HG02642 (cell line): Measurements from ENCODE around the gene SLC22A23.

Experiments used
- ATAC-seq: cut with Tn5 transposase; IDR thresholded peaks from one replicate; pipeline ENCODE4 v1.9.1; 2021; ENCODE audit warnings: mild to moderate bottlenecking; ENCODE audit not compliant: unreplicated experiment, poor library complexity

Gene SLC22A23

DNA sequence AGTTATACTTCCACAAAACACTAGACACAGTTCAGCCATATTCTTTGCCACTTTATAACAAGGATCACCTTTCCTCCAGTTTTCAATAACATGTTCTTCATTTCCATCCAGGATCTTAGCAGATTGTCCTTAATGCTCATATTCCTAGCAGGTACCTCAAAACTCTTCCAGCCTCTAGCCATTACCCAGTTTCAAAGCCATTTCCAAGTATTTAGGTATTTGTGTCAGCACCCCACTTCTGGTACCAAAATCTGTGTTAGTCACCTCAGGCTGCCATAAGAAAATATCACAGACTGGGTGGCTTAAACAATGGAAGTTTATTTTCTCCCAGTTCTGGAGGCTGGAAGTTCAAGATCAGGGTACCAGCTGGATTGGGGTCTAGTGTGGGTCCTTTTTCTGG, 23.2 kb upstream of the SLC22A23 start:
- ATAC-seq = no peak

DNA sequence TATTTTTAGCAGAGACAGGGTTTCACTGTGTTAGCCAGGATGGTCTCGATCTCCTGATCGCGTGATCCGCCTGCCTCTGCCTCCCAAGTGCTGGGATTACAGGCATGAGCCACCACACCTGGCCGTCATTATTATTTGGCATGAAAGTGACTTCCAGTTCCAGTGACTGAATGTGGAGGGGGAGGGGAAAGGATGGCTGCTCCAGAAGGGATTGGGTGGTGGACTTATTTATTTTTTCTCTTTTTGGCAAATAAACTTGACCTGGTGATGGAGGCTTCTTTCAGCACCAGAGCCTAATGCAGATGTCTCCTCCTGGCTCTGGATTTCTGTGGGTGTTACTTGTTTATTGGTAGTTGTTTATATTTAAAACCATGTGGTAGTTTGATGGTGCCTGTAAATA, 16.9 kb upstream of the SLC22A23 start:
- no peak for ATAC-seq

DNA sequence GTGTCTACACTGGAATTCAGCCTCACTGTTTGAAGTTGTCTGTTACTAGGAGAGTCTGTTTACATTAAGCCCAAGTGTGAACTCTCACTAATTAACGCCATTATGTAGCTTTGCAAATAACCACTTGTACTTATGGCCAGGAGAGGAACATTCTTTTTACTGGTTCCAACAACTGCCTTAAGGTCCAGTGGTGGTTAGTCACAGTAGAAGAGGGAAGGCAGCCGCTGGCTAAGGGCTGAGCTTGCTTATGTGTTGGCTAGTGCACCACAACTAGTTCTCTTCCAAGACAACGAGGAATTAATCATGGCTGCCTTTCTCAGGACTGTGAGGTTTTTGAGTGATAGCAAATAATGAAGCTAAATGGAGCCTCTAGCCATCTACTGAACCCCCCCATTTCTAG, 14.9 kb upstream of the SLC22A23 start:
- ATAC-seq = no peak

DNA sequence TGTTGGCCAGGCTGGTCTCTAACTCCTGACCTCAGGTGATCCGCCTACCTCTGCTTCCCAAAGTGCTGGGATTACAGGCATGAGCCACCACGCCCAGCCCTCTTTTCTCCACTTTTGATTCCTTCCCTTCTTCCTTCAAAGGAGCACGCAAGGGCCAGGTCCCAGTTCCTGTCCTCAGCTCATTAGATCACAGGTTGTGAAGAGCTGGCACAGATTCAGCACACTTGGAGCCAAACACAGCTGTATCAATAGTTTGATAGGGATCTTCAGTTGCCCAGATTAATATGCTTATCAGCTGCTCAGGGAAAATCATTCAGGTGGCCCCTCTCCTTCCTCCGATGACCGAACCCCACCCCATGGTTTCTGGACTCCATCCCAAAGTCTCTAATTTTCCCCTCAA, 14.4 kb upstream of the SLC22A23 start:
- ATAC-seq = no peak

DNA sequence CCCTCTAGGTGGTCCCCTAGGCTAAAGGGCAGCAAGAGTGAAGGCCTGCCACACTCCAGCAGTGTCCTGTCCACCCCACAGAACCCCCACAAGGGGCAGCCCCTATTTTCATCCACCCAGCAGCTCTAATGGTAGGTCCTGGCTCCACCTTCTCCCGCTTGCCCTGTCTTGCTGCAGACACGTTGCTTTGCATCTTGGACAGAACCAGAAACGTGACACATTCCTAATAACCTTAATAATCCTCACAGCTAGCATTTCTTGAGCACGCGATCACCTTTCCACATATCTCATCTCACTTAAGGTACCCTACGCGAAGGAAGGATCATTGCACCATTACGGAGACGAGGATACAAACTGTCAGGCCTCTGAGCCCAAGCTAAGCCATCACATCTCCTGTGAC, 11.7 kb upstream of the SLC22A23 start:
- no peak for ATAC-seq

DNA sequence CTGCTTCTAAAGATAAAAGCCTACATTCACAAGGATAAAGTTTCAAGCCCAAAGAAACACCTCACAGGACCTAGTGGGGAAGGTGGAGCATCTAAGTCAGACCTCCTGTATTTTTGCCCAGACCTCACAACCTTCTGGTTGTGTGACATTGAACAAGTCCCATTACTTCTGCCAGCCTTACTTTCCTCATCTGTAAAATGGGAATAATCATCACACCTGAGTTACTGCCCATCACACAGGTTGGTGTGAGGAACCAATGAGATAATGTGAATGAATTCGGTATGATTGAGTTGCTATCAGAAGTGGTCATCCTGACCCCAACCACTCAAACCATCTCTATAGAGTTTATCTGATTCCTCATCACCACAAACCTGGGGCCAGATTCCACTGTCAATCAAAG, 11.1 kb upstream of the SLC22A23 start:
- no peak for ATAC-seq

DNA sequence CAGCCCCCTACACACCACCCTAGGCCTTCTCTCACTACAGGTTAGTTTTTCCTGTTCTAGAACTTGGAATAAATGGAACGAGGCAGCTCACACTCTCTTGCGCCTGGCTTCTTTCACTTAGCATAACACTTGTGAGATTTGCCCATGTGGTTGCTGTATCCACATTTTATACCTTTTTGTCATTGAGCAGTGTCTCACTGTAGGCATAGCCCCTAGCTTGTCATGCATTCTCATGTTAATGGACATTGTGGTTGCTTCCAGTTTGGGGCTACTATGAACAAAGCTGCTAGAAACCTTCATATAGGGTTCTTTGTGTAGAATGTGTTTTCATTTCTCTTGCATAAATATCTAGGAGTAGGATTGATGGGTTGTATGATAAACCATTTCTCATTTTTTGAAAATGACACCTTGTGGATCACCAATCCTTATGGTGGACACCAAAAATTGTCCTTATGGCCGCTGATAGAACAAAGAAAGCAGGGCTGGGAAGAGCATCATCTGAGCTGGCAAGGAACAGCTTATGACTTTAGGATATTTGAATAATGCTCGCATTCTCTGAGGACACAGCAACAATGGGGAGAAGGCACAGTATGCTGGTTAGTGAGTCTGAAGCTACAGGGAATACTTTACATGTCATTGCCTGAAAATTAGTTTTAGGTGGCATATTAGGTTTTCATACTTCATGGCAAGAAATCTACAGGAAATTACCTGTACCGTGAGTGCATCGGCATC, 9.8 kb upstream of the SLC22A23 start:
- no peak for ATAC-seq

DNA sequence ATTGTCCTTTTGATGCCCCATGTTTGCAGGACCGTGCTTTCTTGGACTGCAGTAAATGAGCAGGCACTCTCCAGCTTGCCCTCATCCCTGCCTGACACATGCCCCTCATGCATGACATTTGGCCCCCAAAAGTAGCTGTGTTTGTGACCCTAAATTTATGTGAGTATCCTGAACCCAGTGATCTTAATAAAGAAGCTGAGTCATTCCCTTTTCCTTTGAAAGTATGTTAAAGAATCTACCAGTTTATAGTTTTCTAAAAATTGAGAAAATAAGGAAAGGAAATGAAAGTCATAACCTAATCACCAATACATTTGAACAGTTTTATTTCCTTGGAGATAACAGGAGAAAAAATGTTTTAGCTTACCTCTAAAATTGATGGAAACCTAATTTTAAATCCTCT, 3.4 kb upstream of the SLC22A23 start:
- no peak for ATAC-seq

DNA sequence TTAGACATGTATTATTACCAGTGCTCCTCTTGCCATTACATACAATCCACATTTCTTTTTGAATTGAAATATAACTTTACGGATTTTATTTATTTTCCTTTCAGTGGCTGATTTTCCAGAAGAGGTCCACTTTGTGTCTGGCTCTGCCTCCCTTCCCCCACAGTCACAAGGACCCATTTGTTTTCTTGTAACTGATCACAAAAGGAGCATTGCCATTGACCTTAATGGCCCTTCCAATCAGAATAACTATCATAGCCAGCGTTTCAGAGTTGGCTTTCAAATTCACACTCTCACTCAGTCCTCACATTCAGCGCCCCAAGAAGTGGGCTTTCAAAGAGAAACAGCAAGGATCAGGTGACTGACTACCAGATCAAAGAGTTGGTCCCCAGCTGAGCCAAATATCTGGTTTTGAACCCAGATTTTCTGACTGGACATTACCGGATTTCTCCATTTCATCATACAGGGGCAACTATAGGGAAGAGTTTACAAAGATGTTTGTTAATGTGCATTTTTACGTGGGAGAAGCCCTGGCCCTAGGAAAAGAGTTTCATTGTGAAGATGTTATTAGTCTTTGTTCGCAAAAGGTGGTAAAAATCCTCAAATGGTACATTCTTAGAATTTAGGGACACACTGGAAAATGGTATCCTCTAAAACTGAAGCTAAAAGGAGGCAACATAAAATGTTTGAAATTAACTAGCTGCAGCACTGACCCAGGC, 2.0 kb upstream of the SLC22A23 start:
- ATAC-seq = no peak

DNA sequence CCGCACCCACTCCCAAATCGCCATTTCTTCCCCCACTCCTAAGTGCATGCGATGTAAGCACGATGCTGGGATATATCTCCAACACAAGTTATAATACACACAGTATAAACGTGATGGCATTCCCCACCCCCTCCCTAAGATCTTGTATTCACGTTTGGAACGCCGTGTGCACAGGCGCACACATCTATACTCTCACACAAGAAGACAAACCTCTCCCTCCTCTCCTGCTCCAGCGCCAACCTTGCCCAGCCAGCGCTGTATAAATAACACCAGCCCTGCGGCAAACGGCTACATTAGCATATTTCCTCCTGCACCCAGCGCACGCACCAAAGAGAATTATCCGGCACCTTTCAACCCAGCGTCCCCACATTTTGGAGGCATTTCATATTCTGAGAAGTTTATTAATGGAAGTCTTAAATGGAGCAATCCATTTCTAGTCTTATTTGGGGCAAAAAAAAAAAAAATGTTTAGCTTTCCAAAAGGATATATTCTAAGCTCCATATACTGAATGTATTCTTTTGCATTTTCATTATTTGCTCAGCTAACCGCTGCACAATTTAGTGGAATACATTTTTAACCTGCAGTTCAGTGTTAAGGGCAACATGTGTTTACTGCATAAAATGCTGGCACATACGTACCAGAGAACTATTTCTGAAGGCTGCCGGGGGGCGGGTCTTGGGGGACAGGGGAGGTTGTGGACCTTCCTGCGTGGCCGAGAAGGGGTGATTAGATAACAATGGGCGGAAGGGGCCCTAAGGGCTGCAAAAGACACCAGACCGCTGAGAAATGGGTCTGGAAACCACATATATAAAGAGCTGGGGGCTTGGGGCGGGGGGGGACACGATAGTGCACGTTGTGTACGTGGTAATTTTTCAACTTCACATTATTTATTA, 1.1 kb upstream of the SLC22A23 start:
- no peak for ATAC-seq

DNA sequence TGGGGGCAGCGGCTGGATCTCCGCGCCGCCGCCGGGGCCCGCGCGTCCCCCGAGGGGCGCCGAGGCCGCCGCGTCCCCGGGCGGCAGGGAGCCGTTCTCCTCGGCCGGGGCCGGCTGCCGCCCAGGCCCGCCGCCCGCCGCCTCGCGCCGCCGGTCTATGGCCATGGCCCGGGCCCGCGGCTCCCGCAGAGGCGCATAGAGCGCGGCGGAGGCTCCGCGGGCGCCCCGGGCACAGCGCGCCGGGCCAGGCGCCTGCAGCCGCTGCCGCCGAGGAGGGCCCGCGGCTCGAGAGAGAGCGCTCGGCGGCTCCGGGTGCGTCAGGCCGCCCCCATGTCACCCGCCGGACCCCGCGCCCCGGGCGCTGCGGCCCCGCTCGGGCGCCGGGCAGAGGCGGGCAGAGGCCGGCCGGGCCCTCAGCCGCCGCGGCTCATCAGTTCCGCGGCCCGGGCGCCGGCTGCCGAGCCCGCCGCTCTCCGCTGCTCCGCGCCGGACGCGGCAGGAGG, 404 bp downstream of the SLC22A23 start:
- ATAC-seq = no peak

DNA sequence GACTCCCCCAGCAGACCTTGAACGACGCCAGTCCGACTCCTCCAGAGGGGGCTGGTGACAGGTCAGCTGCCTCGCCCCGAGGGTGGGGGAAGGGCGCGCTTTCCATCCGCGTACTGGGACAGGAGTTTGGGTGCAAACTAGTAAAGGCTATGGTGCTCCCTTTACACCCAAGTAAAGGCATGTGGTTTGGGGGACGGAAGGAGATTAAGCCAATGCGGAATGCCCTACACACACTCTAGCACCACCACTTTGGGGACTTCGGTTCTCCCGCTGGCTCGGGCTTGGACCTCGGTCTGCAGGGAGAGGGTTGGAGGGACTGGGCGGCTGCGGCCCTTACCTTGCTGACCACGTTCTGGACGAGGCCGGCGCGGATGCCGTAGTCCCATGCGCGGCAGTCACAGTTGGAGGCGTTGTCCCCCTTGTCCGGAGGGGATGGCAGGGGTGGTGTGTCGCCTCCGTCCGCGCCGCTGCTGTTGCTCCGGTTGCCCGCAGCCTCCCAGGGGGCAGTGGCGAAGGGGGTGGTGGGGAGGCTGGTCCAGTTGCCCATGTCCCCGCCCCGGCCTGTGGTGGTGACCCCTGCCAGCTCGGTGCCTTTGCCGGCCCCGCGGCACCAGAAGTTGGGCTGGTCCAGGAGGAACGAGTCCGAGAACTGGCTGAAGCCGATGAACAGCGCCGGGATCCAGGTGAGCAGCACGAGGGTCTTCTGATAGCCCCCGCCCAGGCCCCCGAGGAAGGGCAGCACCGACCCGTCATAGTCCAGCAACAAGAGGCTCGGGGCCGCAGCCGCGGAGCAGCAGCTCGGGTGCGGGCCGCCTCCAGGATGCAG, 1.1 kb downstream of the SLC22A23 start:
- ATAC-seq = no peak

DNA sequence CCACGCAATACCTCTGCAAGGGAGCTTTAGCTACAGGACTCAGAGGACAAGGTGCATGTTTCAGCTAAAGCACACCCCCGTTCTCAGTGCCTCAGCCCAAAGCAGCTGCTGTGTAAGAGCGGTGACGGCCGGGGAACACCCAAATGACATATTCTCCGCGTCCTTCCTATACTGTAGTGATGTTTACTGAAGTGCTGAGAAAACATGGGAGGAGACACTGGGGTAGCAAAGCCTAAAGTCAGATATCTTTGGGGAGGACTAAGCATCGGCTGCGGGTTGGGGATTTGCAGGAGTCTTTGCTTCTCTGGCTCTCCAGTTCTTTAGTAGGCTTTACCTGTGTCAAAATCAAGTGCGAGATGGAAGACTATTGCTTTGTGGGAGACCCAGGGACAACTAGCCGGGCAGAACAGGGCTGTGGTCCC, 1.7 kb downstream of the SLC22A23 start:
- no peak for ATAC-seq

DNA sequence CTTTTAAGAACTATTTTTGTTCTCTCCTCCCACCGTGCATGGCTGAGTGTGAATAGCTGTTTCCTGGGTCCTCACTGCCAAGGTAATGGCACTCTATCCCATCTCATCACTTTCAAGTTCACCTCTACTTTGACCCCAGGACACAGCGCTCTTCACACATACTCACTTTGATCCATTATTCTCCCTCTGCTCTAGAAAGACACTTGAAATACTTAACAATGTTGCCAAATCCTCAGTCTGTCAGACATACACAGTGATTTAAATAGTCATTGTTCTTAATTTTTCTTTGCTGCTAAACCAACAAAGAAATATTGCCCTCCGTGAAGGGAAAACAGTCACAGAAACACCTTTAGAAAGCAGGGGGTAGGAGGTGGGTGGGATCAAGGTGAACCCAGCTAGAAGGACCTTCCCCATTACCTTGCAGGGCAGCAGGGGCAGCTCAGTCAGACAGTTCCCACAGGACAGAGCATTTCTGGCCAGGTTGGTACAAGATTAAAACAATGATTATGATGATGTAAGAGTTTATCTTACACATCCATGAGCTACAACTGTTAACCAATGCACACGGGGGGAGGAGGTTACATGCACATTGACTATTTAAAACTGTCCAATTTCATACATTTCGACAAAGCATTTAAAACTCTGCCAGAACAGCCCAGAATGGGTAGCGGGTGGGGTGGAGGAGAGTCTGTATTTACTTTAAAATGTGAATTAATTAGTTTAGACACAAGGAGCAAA, 2.4 kb downstream of the SLC22A23 start:
- no peak for ATAC-seq

DNA sequence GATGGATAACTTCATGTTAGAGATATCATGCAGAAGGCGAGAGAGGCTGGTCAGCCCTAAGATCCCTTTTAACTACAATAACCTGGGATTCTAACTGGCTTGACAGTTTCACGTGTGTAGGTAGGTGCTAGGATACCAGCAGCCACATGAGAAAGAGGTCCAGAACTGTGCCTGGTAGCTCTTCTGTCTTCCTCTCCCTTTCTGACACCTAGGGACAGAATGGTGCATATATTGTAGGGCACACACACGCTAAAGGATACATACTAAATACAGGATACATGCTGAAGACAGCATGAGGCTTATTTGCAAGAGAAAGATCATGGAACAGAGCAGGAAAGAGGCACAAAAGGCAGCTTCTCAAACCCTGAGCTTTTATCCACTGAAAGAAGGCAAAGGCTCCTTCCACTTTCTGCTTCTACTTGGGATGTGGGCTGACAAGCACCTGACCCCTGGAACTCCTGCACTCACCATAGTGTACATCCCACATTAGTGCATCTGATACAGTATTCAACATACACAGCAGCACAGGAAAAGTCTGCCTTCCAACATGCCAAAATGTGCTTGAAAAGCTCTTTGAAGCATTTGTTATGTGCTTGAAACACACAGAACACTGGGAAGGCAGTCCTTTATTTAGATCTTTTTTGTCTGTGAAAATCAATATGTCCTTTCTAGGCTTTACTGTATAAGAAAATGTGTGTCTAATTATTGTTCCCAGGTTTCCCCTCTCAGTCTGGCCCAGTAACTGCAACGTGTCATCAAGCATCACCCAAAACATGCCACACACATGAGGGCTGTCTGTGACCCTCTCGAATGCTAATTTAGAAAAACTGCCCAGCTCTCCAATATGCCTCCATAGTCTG, 3.2 kb downstream of the SLC22A23 start:
- ATAC-seq = no peak

DNA sequence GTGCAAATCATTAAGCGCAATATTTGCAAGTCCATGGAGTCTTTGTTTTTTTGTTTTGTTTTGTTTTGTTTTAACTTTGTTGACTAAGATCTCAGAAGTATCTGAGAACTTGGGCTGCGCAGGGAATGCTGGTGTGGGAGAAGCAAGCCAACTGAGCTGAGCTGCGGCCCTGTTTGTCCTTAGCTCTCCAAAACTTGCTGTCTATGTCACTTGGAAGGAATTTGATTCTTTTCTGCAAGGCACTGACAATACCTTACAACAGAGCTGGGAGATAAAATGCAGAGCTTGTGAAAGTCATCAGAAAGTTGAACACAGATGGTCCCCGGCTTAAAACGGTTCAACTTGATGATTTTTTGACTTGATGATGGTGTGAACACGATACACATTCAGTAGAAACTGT, 5.4 kb downstream of the SLC22A23 start:
- ATAC-seq = no peak

DNA sequence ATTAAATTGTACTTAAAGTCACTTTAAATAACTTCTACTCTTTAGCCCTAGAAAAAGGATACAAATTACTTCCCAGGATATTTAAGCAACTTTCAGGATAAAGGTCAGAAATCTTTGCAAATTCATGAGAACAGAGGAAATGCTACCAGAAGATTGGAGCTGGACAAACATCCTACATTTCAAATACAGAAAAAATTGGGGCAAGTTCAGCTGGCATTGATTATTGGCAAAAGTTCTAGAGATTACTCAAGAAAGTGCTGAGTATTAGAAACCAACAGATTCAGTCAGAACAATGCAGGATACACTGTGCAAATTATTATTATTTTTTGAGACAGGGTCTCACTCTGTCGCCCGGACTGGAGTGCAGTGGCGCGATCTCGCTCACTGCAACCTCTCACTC, 6.0 kb downstream of the SLC22A23 start:
- ATAC-seq = no peak

DNA sequence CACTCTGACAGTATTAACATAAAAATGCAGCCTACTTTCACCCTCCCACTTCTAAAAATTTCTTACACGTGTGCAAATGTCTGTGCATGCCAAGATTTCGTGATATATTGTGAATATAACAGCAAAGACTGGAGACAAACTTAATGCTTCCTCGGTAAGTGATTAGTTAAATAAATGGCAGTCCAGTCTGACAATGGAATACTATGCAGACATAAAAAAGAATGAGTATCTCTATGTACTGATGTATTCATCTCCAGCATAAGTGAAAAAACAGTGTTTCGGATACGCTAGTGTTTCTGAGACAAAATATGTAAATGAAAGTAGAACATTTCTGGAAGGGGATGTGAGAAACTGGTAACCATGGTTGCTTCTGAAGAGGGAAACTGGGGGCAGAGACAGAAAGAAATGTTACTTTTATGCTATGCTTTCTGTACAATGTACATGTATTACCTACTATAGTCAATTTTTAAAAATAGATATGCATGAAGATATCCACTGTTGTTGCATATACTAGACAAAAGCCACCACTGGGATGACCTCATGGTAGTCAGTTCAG, 7.0 kb downstream of the SLC22A23 start:
- ATAC-seq = no peak
